ENCODE measurements around the gene TADA2B.

- TF ChIP-seq ZNF232 (CRISPR knock-in tag; IDR thresholded peaks at IDR 0.05) = no peak
- TF ChIP-seq CTCF (IDR thresholded peaks at IDR 0.05) = no peak
- no peak for TF ChIP-seq ZNF121 (CRISPR knock-in tag; IDR thresholded peaks at IDR 0.05)
- no peak for TF ChIP-seq MXD4 (CRISPR knock-in tag; IDR thresholded peaks at IDR 0.05; ENCODE audit: borderline replicate concordance)
- no peak for TF ChIP-seq ZNF512 (CRISPR knock-in tag; IDR thresholded peaks at IDR 0.05; ENCODE audit: borderline replicate concordance)
These were observed 6.1 kb downstream of the TADA2B start for GRCh38 chr4:7049295-7049694.

Measured in WTC11 (cell line).